Cardiac muscle cell (in vitro differentiated cells and primary cell): Measurements from ENCODE around the gene CELF3. TPM values are rescaled to one million over a fixed set of nuclear protein-coding genes. Genes with fewer than 3 reads are reported as not detected.

ENCODE experiments used
- DNase-seq, 2 donors: peaks; one replicate each; pipeline versions ENCODE4 v3.0.0 to v3.0.0-alpha.2; 2010 to 2017; ENCODE audit warnings: low read depth in 1 of 2, low spot score in 1 of 2
- H3K27ac ChIP-seq: fragments of 200-600 bp; sonication (generic); 2 replicates; pipeline ENCODE4 v1.5.1; 2016
- H3K27me3 ChIP-seq: fragments of 200-600 bp; sonication (generic); 2 replicates; pipeline ENCODE4 v1.6.0; 2016; ENCODE audit warnings: control low read depth
- H3K36me3 ChIP-seq: fragments of 200-600 bp; sonication (generic); 2 replicates; pipeline ENCODE4 v1.5.1; 2016; ENCODE audit warnings: control low read depth
- H3K4me1 ChIP-seq: fragments of 200-600 bp; sonication (generic); 2 replicates; pipeline ENCODE4 v1.8.1; 2017; ENCODE audit warnings: low read depth, mild to moderate bottlenecking, mixed run types
- H3K4me3 ChIP-seq: fragments of 200-600 bp; sonication (generic); 2 replicates; pipeline ENCODE4 v1.5.1; 2016; ENCODE audit warnings: mild to moderate bottlenecking
- H3K9me3 ChIP-seq: fragments of 200-600 bp; sonication (generic); 2 replicates; pipeline ENCODE4 v1.5.1; 2017; ENCODE audit warnings: low read depth, mild to moderate bottlenecking, control low read depth
- polyA plus RNA-seq: library from polyadenylated mRNA; unstranded; fragments of >200 nt; fragmentation: Nextera tagmentation; extraction: Ambion mirVana; gene quantifications from 2 replicates; pipeline ENCODE4 v1.2.1, GENCODE V29; 2016
- total RNA-seq: library from RNA; depleted of rRNA; stranded (reverse); fragments of >200 nt; gene quantifications from 2 replicates; pipeline ENCODE4 v1.2.3, GENCODE V29; 2016
- TF ChIP-seq, protein P1 (sequence below): IDR thresholded peaks from 2 replicates; pipeline ENCODE4 v1.5.1; 2012; ENCODE audit warnings: low read depth, mild to moderate bottlenecking, low read length

Gene CELF3
- total and polyA plus RNA-seq, 2 experiments from 2014 or later = 0.42 TPM; not detected in 1

DNA sequence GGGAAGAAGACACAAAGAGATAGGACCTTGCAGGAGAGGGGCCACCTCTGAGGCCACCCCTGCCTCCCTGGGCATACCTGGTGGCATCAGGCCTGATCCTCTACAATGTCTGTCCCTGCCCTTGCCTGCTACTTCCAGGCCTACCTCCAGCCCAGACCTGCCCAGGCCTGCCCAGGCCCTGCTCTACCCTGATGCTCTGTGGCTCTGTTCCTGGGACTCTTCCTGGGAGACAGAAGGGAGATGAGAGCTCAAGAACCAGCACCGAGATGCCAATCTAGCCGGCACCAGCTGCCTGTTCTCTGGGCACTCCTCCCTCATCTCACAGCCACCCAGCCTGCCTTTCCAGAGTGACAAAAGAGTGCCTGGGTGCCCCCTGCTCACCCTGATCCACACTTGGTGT, 2.7 kb downstream of the CELF3 start:
- no peak overlapping the region for H3K4me3 ChIP-seq
- TF ChIP-seq, protein P1, sequence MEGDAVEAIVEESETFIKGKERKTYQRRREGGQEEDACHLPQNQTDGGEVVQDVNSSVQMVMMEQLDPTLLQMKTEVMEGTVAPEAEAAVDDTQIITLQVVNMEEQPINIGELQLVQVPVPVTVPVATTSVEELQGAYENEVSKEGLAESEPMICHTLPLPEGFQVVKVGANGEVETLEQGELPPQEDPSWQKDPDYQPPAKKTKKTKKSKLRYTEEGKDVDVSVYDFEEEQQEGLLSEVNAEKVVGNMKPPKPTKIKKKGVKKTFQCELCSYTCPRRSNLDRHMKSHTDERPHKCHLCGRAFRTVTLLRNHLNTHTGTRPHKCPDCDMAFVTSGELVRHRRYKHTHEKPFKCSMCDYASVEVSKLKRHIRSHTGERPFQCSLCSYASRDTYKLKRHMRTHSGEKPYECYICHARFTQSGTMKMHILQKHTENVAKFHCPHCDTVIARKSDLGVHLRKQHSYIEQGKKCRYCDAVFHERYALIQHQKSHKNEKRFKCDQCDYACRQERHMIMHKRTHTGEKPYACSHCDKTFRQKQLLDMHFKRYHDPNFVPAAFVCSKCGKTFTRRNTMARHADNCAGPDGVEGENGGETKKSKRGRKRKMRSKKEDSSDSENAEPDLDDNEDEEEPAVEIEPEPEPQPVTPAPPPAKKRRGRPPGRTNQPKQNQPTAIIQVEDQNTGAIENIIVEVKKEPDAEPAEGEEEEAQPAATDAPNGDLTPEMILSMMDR = no peak
- no peaks in the 10 kb centered on the region for H3K4me1 ChIP-seq
- no peak overlapping the region for H3K27ac ChIP-seq
- DNase-seq = no peak
- no peaks in the 10 kb centered on the region for H3K36me3 ChIP-seq
- no peaks in the 10 kb centered on the region for H3K9me3 ChIP-seq
- H3K27me3 ChIP-seq = peaks cover 9% of the 10 kb centered on the region

DNA sequence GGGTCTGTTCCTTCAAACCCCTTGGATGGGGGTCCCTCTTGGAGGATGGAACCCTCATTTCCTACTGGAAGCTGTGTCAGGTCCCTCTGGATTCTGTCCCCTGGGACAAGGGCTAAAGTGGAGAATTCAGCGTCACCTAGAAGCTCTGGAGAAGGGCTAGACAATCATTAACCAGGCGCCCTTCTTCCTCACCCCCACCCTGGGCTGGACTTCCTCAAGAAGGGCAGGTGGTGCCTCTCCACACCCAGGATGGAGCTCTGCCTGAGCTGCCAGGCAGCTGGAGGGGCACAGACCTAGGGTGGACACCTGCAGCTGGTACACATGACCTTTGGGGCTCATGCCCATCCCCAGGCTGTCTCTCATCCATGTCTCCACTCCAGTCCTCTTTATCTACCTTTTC, 3.6 kb downstream of the CELF3 start:
- H3K4me3 ChIP-seq = no peak overlapping the region
- H3K27ac ChIP-seq = no peak overlapping the region
- TF ChIP-seq, protein P1 = no peak
- no peaks in the 10 kb centered on the region for H3K9me3 ChIP-seq
- no peak for DNase-seq
- no peaks in the 10 kb centered on the region for H3K36me3 ChIP-seq
- peaks cover 4% of the 10 kb centered on the region for H3K27me3 ChIP-seq
- no peaks in the 10 kb centered on the region for H3K4me1 ChIP-seq

DNA sequence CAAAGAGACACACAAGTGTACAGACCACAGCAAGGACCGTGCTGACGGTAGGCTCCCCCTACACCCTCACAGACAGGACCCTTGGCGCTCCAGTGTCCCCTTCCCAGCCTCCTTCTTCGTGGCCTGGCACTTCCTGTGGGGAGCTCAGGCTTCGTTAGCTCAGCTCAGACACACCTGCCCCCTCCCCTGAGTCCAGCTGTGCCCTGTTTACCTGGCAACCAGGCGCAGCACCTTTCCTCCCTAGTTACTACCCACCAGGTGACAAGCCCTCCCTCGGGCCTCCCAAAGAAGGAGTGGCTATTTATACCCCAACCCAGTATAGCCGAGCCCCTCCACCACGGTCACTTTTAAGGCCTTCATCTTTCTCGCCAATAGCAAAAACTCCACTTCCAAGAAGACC, 4.7 kb downstream of the CELF3 start:
- Histone ChIP-seq H3K27me3 (no peaks in the 10 kb centered on the region), H3K27ac (no peak overlapping the region), H3K36me3 (no peaks in the 10 kb centered on the region), H3K4me3 (no peak overlapping the region), H3K9me3 (no peaks in the 10 kb centered on the region), H3K4me1 (no peaks in the 10 kb centered on the region)
- no peak for DNase-seq
- TF ChIP-seq, protein P1 = no peak

DNA sequence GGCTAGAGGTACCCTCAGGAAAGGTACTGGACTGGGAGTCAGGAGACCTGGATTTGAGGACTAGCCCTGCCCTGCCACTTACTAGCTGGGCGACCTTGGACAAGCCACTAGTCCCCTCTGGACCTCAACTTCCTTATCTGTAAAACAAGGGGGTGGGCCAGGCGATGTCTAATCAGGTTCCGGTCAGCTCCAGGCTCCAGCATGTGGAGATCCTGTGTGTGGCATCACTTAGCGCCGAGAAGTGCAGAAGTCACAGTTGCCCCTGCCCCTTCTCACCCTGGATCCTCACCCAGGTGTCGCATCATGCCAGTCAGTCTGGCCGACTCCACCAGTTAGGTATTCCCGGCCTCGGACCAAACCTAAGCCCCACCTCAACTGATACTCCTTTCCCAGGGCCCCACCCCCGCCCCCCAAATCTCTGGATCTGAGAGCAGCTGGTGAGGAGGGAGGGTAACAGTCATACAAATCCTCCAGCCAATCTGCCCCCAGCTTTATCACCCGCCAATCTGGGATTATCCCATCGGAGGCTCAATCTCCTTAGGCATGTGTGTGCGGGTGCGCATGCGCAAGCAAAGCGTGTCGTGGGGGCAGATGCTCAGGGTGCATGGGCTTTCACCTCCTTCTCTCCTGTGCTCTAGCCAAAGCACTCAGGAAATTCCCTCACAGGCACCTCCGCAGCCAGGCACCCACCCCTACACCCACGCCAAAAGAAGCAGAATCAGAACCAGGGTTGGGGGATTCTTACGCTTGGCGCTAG, 5.4 kb downstream of the CELF3 start:
- TF ChIP-seq, protein P1 = no peak

DNA sequence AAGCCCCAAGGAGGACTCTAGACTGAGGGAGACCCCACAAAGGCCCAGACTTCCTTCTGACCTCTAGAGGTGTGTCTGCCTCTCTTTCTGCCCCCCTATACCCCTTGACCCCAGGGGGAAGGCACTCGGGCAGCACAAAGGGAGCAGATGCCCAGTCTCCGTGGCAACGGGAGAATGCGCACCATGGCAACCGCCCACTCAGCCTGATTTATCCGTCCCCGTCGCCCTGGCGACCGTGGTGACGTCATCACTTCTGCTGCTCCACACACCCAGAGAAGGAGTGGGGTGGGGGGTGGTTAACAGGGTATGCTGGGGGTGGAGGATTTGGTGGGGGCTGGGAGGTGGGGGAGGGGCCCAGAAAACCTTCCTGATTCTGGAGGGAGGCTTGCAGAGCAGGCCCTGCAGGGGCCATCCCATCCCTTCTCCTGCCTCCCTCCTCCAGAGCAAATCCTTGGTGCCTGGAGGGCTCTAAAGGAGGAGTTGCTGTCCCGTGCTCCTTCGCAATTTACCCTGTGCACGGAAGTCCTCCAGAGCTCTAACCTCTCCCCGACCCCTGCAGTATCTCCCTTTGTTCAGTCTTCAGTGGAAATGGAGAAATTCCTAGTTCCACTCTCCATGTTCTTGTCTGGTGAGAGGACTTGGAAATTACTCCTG, 6.3 kb downstream of the CELF3 start:
- H3K27me3 ChIP-seq = no peaks in the 10 kb centered on the region
- H3K9me3 ChIP-seq = no peaks in the 10 kb centered on the region
- H3K4me3 ChIP-seq = no peak overlapping the region
- no peaks in the 10 kb centered on the region for H3K4me1 ChIP-seq
- no peaks in the 10 kb centered on the region for H3K36me3 ChIP-seq
- peak in 1 of 2 donors; percentile 62 for DNase-seq
- TF ChIP-seq, protein P1 = no peak
- no peak overlapping the region for H3K27ac ChIP-seq

More for the DNA sequence above, 5.4 kb downstream of the CELF3 start:
- Histone ChIP-seq H3K27me3 (no peaks in the 10 kb centered on the region), H3K9me3 (no peaks in the 10 kb centered on the region), H3K36me3 (no peaks in the 10 kb centered on the region), H3K4me3 (no peak overlapping the region), H3K4me1 (no peaks in the 10 kb centered on the region), H3K27ac (no peak overlapping the region)
- no peak for DNase-seq
